Kidney epithelial cell (primary cell): ENCODE measurements around the gene MTHFD1. TPM values are rescaled to one million over a fixed set of nuclear protein-coding genes. Genes with fewer than 3 reads are reported as not detected.

Experiments
- DNase-seq: peaks from one replicate; pipeline ENCODE4 v3.0.0-alpha.2; 2010; ENCODE audit warnings: low read depth
- H3K27me3 ChIP-seq: 2 replicates; pipeline ENCODE4 v1.6.0; 2011; ENCODE audit warnings: low read length; ENCODE audit not compliant: control insufficient read depth, insufficient read depth
- H3K36me3 ChIP-seq: 2 replicates; pipeline ENCODE4 v1.5.1; 2011; ENCODE audit warnings: low read length; ENCODE audit not compliant: control insufficient read depth, insufficient read depth
- H3K4me3 ChIP-seq: 2 replicates; pipeline ENCODE4 v1.5.1; 2011; ENCODE audit warnings: low read depth, mild to moderate bottlenecking, control low read depth, low read length
- total RNA-seq: library from RNA; depleted of rRNA; stranded (reverse); fragments of >200 nt; gene quantifications from 2 replicates; pipeline ENCODE4 v1.2.3, GENCODE V29; 2015
- TF ChIP-seq, protein P1 (sequence below): IDR thresholded peaks from 2 replicates; pipeline ENCODE4 v1.5.1; 2011; ENCODE audit warnings: mild to moderate bottlenecking, moderate library complexity, low read length, control low read depth, inconsistent platforms; ENCODE audit not compliant: insufficient read depth, poor library complexity, severe bottlenecking

Gene MTHFD1
- total RNA-seq, 1 donor from 2014 or later: 44.4 TPM

DNA sequence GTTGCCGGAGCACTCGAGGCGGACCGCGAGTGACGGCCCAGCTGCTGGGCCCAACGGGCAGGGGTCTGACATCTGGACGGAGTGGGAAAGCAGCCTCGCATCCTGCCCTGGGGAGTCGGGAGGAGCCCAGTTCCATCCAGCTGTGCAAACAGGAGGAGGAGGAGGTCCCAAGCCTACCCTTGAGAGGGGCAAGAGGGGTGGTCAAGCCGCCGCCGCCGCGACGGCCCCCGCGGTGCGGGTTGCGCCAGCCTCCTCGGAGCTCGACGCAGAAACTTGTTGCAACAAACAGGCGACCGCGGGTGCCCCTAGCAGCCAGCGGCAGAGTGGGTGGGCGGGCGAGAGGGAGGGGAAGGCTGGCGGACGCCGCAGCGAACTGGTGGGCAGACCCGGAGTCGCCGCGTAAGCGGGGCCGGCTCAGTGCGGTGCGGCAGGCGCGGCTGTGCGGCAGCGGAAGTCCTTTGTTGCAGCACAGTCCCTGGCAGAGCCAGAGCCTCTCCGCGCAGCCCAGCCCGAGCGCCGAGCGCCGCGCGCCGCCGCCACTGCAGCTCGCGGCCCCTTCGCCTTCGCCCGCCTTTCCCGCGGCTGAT, 116.2 kb downstream of the MTHFD1 start, which contains the start of gene ZBTB1:
TSS of gene ZBTB1 (plus strand) at position 461 of the 587 bp plus-strand sequence. CDS start 16,735 bp downstream, outside the sequence.
- peak; percentile 44 for DNase-seq
- TF ChIP-seq, protein P1, sequence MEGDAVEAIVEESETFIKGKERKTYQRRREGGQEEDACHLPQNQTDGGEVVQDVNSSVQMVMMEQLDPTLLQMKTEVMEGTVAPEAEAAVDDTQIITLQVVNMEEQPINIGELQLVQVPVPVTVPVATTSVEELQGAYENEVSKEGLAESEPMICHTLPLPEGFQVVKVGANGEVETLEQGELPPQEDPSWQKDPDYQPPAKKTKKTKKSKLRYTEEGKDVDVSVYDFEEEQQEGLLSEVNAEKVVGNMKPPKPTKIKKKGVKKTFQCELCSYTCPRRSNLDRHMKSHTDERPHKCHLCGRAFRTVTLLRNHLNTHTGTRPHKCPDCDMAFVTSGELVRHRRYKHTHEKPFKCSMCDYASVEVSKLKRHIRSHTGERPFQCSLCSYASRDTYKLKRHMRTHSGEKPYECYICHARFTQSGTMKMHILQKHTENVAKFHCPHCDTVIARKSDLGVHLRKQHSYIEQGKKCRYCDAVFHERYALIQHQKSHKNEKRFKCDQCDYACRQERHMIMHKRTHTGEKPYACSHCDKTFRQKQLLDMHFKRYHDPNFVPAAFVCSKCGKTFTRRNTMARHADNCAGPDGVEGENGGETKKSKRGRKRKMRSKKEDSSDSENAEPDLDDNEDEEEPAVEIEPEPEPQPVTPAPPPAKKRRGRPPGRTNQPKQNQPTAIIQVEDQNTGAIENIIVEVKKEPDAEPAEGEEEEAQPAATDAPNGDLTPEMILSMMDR: no peak

DNA sequence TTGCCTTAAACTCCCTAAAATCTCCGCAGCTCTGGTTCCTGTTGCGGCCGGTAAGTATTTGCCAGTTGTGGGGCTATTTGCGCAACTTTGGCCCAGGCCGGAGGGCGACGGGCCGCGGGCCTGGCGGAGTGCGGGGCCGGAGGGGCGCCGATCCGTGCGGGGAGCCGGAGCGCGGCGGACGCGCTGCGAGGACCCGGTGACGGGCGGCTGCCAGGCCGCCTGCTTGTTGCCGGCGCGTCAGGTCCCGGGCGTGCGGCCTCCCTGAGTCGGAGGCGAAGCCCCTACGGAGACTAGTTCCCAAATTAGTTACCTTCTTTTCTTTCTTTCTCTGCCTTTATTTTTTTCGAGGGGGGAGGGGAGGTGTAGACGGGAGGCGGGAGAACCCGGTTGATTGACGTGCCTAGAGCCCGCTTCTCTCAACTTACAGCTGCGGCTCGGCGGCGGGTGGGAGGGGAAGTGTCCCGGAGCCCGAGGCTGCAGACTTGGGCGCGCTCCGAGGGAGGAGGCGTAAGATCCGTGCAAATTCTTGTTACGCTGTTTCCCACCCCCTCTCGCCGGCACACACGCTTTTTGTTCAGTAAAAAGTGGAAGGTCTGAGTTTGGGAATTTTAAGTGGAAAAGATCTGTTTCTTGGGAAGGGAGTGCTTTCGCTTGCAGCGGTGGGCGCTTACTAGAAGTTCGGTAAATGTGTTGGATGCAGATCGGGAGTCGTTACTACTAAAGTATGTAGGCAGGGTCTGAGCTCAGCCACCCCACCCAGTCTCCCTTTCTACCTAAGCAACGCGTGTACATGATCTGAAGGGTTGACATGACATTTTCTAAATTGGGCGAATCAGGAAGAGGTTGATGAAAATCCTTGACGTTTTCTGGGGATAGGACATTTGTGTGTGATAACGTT, 117.0 kb downstream of the MTHFD1 start:
- Histone ChIP-seq H3K4me3 (peak overlapping the region; percentile 63), H3K36me3 (no peaks in the 10 kb centered on the region), H3K27me3 (no peaks in the 10 kb centered on the region)
- DNase-seq: no peak
- TF ChIP-seq, protein P1: no peak

More for the DNA sequence above, 116.2 kb downstream of the MTHFD1 start, which contains the start of gene ZBTB1:
- Histone ChIP-seq H3K36me3 (no peaks in the 10 kb centered on the region), H3K4me3 (peak within 1 kb of the TSS; percentile 63), H3K27me3 (no peaks in the 10 kb centered on the region)

DNA sequence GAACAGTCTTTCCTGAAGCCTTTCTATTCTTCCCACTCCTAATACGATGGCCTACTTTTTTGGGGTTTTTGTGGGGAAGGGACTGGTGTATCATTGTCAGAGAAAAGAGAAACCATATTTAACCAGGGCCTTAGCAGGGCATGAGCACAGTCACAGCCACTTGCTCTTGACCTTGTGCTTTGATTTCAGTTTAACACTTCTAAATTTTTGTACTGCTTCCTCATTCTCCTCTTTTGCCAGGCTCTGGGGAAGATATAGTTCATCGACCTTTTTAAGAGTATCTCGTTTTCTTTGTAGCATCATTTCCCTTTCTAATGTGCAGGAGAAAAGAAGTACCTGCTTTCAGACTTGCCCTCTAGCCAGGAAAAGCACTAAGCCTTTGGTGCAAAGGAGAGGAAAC, 118.6 kb downstream of the MTHFD1 start:
- no peaks in the 10 kb centered on the region for H3K27me3 ChIP-seq
- no peak for DNase-seq
- TF ChIP-seq, protein P1: no peak
- H3K4me3 ChIP-seq: peak overlapping the region; percentile 11
- no peaks in the 10 kb centered on the region for H3K36me3 ChIP-seq

DNA sequence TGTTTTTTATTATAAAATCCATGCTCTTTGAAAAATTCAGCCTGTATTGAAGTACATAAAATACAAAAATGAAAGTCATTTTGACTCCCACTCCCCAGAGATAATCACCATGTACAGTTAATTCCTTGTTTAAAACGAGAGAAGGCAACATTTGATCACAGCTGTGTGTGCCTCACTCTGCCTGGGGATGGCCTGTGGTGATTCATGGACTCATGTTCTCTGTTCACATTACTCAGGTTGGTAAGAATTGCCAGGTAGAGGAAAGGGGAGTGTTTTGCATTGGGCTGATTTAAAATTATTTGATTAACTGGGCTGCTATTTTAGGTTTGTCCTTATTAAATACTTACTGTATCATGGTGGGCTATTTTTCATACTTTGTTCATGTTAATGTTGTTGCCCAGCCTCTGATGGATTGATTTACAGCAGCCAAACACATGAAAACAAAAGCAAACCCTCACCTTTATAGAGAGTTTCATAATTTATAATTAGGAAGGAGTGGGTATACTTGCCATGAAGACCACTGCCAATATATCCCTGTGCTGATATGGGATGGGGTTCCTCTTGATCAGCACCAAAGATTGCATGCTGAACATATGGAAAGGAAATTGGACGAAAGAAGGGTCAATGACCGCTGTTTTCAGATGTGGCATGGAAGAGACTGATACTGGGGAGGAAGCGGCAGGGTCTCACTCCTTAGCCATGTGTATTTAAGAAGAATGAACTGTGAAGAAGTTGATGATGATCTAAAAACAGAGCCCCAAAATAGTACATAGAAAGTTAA, 119.4 kb downstream of the MTHFD1 start:
- Histone ChIP-seq H3K36me3 (no peaks in the 10 kb centered on the region), H3K4me3 (no peak overlapping the region), H3K27me3 (no peaks in the 10 kb centered on the region)
- TF ChIP-seq, protein P1: no peak
- no peak for DNase-seq

DNA sequence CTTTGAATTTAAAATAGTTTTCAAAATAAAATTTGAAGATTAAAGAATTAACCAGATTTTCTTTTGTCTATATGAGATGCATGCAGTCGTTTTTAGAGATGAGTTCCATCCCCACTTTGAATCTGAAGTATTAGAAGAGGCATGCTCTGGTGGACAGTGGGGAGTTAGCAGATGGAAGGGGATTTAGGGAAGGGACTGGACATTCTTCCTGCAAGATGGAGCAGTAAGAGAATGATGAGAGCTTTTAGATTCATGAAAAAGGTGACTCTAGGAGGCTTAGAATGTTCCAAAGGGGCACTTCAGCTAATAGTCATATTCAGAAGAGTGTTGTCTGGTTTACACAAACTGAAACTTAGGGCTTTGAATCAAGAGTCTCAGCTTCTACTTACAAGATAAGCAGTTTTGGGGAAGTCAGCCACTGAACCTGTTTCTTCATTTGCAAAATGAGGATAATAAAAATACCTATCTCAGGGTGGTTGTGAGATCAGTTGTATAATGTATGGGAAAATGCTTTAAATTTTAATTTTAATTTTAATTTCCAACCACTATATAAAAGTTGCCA, 120.1 kb downstream of the MTHFD1 start:
- no peak for DNase-seq
- TF ChIP-seq, protein P1: no peak
- Histone ChIP-seq H3K4me3 (no peak overlapping the region), H3K36me3 (no peaks in the 10 kb centered on the region), H3K27me3 (no peaks in the 10 kb centered on the region)
